ENCODE results near the gene CLEC18B.

CLEC18B gene

DNA sequence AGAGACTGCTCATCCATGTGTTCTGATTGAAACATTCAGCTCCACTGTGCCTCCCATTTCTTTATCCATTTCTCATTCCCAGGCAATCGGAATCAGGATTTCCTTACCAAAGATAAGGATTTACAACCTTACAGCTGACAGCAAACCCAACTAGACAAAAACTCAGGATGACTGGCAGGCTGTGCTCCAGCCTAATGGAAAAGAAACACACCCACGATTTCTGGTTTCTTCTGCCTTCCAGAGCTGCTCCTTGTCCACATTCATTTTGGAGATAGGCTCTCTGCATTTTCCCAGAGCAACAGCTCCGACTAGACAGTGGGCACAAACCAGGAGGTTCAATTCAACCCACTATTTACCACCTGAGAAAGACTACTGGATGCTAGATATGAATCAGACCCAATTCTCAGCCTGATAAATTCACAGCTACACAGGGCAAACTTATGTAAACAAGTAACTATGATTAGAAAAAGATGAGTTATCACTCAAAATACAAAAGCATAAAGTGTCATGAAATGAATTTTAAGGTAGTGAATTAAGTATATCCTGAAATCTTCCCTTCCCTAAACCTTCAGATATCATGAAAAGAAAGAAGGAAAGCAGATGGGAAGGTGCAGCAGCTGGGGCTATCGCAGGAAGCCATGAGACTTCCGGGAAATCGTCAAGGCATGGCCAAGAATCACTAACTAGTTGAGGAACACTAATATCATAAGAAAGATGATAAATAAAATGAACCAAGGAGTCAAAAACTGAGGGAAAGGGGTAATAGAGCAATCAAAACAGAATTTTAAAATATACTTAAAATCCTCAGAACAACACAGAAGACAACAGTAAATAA lies 44.8 kb upstream of the CLEC18B start:
- TF ChIP-seq, protein P1, sequence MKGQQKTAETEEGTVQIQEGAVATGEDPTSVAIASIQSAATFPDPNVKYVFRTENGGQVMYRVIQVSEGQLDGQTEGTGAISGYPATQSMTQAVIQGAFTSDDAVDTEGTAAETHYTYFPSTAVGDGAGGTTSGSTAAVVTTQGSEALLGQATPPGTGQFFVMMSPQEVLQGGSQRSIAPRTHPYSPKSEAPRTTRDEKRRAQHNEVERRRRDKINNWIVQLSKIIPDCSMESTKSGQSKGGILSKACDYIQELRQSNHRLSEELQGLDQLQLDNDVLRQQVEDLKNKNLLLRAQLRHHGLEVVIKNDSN (IDR thresholded peaks at IDR 0.05), result no peak
- TF ChIP-seq FOXM1 (IDR thresholded peaks at IDR 0.05; ENCODE audit: borderline replicate concordance, low read depth) (no peak), YY1 (IDR thresholded peaks at IDR 0.05; ENCODE audit: low read depth) (no peak)

DNA sequence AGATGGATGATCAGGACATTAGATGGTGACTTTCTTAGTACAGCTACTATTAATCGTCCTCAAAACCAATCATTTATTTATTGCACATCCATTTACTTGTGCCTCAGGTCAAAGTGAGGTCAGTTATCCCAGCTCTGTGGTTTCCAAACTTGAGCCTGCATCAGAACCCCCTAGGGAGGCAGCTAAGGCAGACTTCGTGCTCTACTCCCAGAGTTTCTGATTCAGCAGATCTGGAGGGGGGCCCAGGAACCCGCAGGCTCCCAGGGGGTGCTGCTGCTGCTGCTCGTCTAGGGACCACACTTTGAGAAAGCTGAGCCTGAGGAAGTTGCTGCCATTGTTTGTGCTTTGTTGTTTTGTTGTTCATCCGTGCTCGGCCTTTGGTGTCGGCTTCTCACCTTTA lies 44.0 kb upstream of the CLEC18B start:
- TF ChIP-seq ZBTB7A (IDR thresholded peaks at IDR 0.05; ENCODE audit: low read depth) (no peak), EP300 (IDR thresholded peaks at IDR 0.05; ENCODE audit: borderline replicate concordance) (no peak), RAD21 (IDR thresholded peaks at IDR 0.05; ENCODE audit: low read depth) (no peak), CEBPB (IDR thresholded peaks at IDR 0.05) (no peak), NFIC (IDR thresholded peaks at IDR 0.05) (no peak), TCF12 (IDR thresholded peaks at IDR 0.05; ENCODE audit: low read depth) (no peak), TEAD4 (IDR thresholded peaks at IDR 0.05) (no peak), YY1 (IDR thresholded peaks at IDR 0.05; ENCODE audit: low read depth) (no peak), CREB1 (IDR thresholded peaks at IDR 0.05; ENCODE audit: low read depth) (no peak), EGR1 (IDR thresholded peaks at IDR 0.05) (no peak), FOXM1 (IDR thresholded peaks at IDR 0.05; ENCODE audit: borderline replicate concordance, low read depth) (no peak), TAF1 (IDR thresholded peaks at IDR 0.05; ENCODE audit: low read depth) (no peak)
- TF ChIP-seq, protein P1 (IDR thresholded peaks at IDR 0.05), result no peak
- TF ChIP-seq, protein P2, sequence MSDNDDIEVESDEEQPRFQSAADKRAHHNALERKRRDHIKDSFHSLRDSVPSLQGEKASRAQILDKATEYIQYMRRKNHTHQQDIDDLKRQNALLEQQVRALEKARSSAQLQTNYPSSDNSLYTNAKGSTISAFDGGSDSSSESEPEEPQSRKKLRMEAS (IDR thresholded peaks at IDR 0.05), result no peak
- TF ChIP-seq, protein P3, sequence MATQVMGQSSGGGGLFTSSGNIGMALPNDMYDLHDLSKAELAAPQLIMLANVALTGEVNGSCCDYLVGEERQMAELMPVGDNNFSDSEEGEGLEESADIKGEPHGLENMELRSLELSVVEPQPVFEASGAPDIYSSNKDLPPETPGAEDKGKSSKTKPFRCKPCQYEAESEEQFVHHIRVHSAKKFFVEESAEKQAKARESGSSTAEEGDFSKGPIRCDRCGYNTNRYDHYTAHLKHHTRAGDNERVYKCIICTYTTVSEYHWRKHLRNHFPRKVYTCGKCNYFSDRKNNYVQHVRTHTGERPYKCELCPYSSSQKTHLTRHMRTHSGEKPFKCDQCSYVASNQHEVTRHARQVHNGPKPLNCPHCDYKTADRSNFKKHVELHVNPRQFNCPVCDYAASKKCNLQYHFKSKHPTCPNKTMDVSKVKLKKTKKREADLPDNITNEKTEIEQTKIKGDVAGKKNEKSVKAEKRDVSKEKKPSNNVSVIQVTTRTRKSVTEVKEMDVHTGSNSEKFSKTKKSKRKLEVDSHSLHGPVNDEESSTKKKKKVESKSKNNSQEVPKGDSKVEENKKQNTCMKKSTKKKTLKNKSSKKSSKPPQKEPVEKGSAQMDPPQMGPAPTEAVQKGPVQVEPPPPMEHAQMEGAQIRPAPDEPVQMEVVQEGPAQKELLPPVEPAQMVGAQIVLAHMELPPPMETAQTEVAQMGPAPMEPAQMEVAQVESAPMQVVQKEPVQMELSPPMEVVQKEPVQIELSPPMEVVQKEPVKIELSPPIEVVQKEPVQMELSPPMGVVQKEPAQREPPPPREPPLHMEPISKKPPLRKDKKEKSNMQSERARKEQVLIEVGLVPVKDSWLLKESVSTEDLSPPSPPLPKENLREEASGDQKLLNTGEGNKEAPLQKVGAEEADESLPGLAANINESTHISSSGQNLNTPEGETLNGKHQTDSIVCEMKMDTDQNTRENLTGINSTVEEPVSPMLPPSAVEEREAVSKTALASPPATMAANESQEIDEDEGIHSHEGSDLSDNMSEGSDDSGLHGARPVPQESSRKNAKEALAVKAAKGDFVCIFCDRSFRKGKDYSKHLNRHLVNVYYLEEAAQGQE (IDR thresholded peaks at IDR 0.05; ENCODE audit: low read depth), result no peak

DNA sequence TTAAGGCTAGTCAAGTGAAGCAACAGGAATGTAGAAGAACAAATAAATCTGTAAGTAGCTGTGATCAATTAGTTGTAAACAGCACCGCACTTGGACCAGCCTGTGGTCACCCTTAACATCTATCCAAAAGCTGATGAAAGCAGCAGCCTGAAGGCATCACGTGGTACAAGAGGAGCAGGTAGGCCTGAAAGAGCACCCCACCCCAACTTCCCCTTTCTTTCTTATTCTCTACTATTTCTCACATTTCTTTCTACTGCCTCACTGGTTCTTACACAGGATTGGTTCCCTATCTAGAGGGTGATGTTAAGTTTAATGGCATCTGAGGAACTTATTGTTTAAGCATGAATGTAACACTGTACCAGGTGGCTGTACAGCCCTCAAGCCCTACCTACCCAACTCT lies 42.6 kb upstream of the CLEC18B start:
- TF ChIP-seq FOXM1 (IDR thresholded peaks at IDR 0.05; ENCODE audit: borderline replicate concordance, low read depth), result no peak
- TF ChIP-seq, protein P1 (IDR thresholded peaks at IDR 0.05), result no peak
- no peak for TF ChIP-seq TEAD4 (IDR thresholded peaks at IDR 0.05)
- TF ChIP-seq, protein P2 (IDR thresholded peaks at IDR 0.05), result no peak
- TF ChIP-seq ZBTB7A (IDR thresholded peaks at IDR 0.05; ENCODE audit: low read depth), result no peak
- no peak for TF ChIP-seq EP300 (IDR thresholded peaks at IDR 0.05; ENCODE audit: borderline replicate concordance)
- TF ChIP-seq CEBPB (IDR thresholded peaks at IDR 0.05), result no peak
- TF ChIP-seq, protein P3 (IDR thresholded peaks at IDR 0.05; ENCODE audit: low read depth), result no peak
- TF ChIP-seq RAD21 (IDR thresholded peaks at IDR 0.05; ENCODE audit: low read depth), result no peak
- TF ChIP-seq TAF1 (IDR thresholded peaks at IDR 0.05; ENCODE audit: low read depth), result no peak
- no peak for TF ChIP-seq EGR1 (IDR thresholded peaks at IDR 0.05)
- TF ChIP-seq TCF12 (IDR thresholded peaks at IDR 0.05; ENCODE audit: low read depth), result no peak
- no peak for TF ChIP-seq NFIC (IDR thresholded peaks at IDR 0.05)
- no peak for TF ChIP-seq CREB1 (IDR thresholded peaks at IDR 0.05; ENCODE audit: low read depth)
- no peak for TF ChIP-seq YY1 (IDR thresholded peaks at IDR 0.05; ENCODE audit: low read depth)

DNA sequence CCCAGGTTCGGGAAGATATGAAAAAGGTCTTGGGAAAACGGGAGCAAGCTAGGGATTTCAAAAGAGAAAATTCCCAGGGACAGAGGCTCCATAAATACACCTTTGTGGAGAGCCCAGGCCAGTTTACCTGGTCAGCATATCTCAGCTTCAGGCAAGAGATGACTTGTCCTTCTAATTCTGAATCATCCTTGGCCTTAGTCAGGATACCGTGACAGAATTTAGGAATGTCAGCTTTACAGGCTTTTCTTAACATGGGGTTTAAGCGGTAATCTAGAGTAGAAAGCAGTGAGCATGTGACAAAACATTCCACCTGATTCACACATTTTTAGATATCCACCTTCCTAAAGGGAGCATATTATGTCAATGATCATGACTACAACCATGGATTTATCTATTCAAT lies 41.1 kb upstream of the CLEC18B start:
- TF ChIP-seq NFIC (IDR thresholded peaks at IDR 0.05) (no peak), YY1 (IDR thresholded peaks at IDR 0.05; ENCODE audit: low read depth) (no peak), ZBTB7A (IDR thresholded peaks at IDR 0.05; ENCODE audit: low read depth) (no peak), CREB1 (IDR thresholded peaks at IDR 0.05; ENCODE audit: low read depth) (no peak), EGR1 (IDR thresholded peaks at IDR 0.05) (no peak), FOXM1 (IDR thresholded peaks at IDR 0.05; ENCODE audit: borderline replicate concordance, low read depth) (no peak)
- TF ChIP-seq, protein P3 (IDR thresholded peaks at IDR 0.05; ENCODE audit: low read depth), result no peak
- TF ChIP-seq, protein P1 (IDR thresholded peaks at IDR 0.05), result no peak

Measured in Ishikawa (cell line).